H4 (cell line): ENCODE measurements around the gene SIRPG. TPM values are rescaled to one million over a fixed set of nuclear protein-coding genes. Genes with fewer than 3 reads are reported as not detected.

ENCODE experiments used
- DNase-seq: peaks from one replicate; pipeline ENCODE4 v3.0.0-alpha.2; 2015; ENCODE audit warnings: low spot score
- total RNA-seq: library from RNA; depleted of rRNA; stranded (reverse); fragments of >200 nt; shearing (Covaris generic); gene quantifications from 2 replicates; pipeline ENCODE4 v1.2.3, GENCODE V29; 2014; rRNA removed

The SIRPG gene
- total RNA-seq, 1 experiment from 2014 or later: not detected

- no peak for DNase-seq
Measured at GRCh38 chr20:1595333-1595732, 62.2 kb downstream of the SIRPG start.

- no peak for DNase-seq
Measured at GRCh38 chr20:1588533-1589460, 68.8 kb downstream of the SIRPG start.

DNA sequence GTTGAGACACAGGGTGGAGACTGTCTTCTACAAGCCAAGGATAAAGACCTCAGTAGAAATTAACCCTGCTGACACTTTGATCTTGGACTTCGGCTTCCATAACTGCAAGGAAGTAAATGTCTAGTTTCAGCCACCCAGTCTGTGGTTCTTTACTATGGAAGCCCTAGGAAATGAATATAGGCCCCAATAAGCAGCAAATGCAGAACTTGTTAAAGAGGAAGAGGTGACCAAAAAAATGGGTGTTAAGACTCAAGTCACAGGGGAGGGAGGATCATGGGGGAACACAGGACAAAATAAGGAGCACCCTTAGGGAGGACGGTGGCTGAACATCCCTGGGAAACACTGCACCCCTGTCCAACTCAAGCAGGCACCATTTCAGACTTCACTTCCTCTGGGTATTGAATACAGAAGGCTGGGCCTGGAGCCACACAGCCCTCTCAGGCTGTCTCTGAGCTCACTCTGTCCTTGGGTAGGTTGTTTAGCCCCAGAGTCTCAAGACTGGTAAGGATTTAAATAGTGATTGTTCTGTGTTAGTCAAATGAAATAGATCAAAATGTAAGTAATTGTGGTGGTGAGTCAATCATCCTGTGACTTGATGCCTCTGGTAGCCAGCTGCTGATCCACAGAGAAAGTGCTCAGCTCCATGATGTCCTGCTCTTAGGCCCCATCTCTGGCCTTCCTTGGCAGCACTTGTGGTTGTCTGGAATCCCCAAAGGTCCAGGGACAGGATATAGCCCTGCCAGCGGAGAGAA is 69.6 kb downstream of the SIRPG start:
- DNase-seq: no peak

GRCh38 chr20:1579488-1579887 is 78.1 kb downstream of the SIRPG start:
- DNase-seq: no peak

Other genes with a start within 250 kb of the SIRPG start
- 31.9 and 38.2 TPM in 2 replicates for gene NSFL1C, start 190.9 kb downstream of the SIRPG start, total RNA-seq
- gene SIRPB2, start 166.4 kb downstream of the SIRPG start, total RNA-seq: not detected in 2 replicates
- not detected in 2 replicates for gene SIRPD, start 100.1 kb downstream of the SIRPG start, total RNA-seq
- gene SIRPB1, start 37.8 kb downstream of the SIRPG start, total RNA-seq: 0.31 and 1.6 TPM in 2 replicates
- gene SIRPA, start 237.6 kb upstream of the SIRPG start, total RNA-seq: 6.8 and 10.6 TPM in 2 replicates